Measurements from ENCODE around the gene CARNS1.
"Not testable (repeated sequence)": the region's sequence is repeated elsewhere in the genome, so short reads cannot be mapped to it uniquely, and the experiment has no call there.

The CARNS1 gene

GRCh38 chr11:67464411-67465188, 49.1 kb downstream of the CARNS1 start:
- in situ Hi-C loops (cut with MboI; ENCODE audit: low sequenced_read_pairs) = no loop called here

- in situ Hi-C loops (cut with MboI; ENCODE audit: low sequenced_read_pairs) = no loop called here
These were observed 49.7 kb downstream of the CARNS1 start for GRCh38 chr11:67465189-67465510.

- in situ Hi-C loops (cut with MboI; ENCODE audit: low sequenced_read_pairs) = not testable (repeated sequence)
These were observed 50.1 kb downstream of the CARNS1 start for GRCh38 chr11:67465530-67465929.

GRCh38 chr11:67466367-67466766, 50.9 kb downstream of the CARNS1 start:
- in situ Hi-C loops (cut with MboI; ENCODE audit: low sequenced_read_pairs) = no loop called here

- in situ Hi-C loops (cut with MboI; ENCODE audit: low sequenced_read_pairs) = no loop called here
These were observed 51.7 kb downstream of the CARNS1 start for GRCh38 chr11:67466962-67467771.

GRCh38 chr11:67468056-67468455, 52.6 kb downstream of the CARNS1 start:
- in situ Hi-C loops (cut with MboI; ENCODE audit: low sequenced_read_pairs) = no loop called here

GRCh38 chr11:67468456-67468758, 52.9 kb downstream of the CARNS1 start:
- in situ Hi-C loops (cut with MboI; ENCODE audit: low sequenced_read_pairs) = no loop called here

- in situ Hi-C loops (cut with MboI; ENCODE audit: low sequenced_read_pairs) = no loop called here
These were observed 53.5 kb downstream of the CARNS1 start, which contains the start of gene TMEM134 for GRCh38 chr11:67468759-67469507. Gene TMEM134 (minus strand): TSS chr11:67469251. CDS start chr11:67469192, 59 bp downstream.

- in situ Hi-C loops (cut with MboI; ENCODE audit: low sequenced_read_pairs) = no loop called here
These were observed 54.0 kb downstream of the CARNS1 start for GRCh38 chr11:67469508-67469811.

GRCh38 chr11:67470337-67471002, 55.0 kb downstream of the CARNS1 start:
- in situ Hi-C loops (cut with MboI; ENCODE audit: low sequenced_read_pairs) = no loop called here

GRCh38 chr11:67472882-67473281, 57.4 kb downstream of the CARNS1 start:
- in situ Hi-C loops (cut with MboI; ENCODE audit: low sequenced_read_pairs) = no loop called here
